A549 (cell line): ENCODE data around the gene BACE1. TPM values are rescaled to one million over a fixed set of nuclear protein-coding genes. Genes with fewer than 3 reads are reported as not detected.

Source experiments
- ATAC-seq, 2 experiments: fragments of 200-7000 bp in 1 of 2; fragments of >200 bp in 1 of 2; cut with Nextera tagmentation in 1 of 2; cut with Tn5 transposase in 1 of 2; 3 replicates each; pipeline versions ENCODE4 v1.8.0 to v1.9.1; 2018 to 2020; ENCODE audit warnings: mild to moderate bottlenecking in 1 of 2, moderate library complexity in 1 of 2
- CTCF ChIA-PET: fragments of 300-600 bp; sonication (Branson Sonifier 250); formaldehyde crosslinking; extraction: SDS; loops from one replicate; lab custom pipeline; 2021; ENCODE audit warnings: antibody characterized with exemption, inconsistent platforms; lab: Yijun Ruan, JAX
- POLR2A ChIA-PET: fragments of 350-600 bp; formaldehyde crosslinking; extraction: SDS; loops from one replicate; lab custom pipeline; 2021; ENCODE audit warnings: antibody characterized with exemption, inconsistent platforms; lab: Yijun Ruan, JAX
- DNase-seq, 2 experiments: peaks; one replicate each; pipeline versions ENCODE4 v3.0.0 to v3.0.0-alpha.2; 2011 to 2016; ENCODE audit warnings: low read depth in 1 of 2, low spot score in 1 of 2
- FAIRE-seq: peaks from 2 replicates; lab custom pipeline; 2011; peaks lifted over from hg19 to GRCh38; lab: Jason Lieb, UNC
- H3K27ac ChIP-seq, 2 experiments: fragments of >200 bp; sonication (Bioruptor Twin); formaldehyde crosslinking; 3 replicates each; pipeline ENCODE4 v1.5.1; 2016 to 2017
- H3K4me1 ChIP-seq: fragments of >200 bp; sonication (Bioruptor Twin); formaldehyde crosslinking; 3 replicates; pipeline ENCODE4 v1.6.1; 2016
- H3K4me2 ChIP-seq: fragments of >200 bp; sonication (Bioruptor Twin); formaldehyde crosslinking; 3 replicates; pipeline ENCODE4 v1.6.1; 2016
- H3K4me3 ChIP-seq: fragments of >200 bp; sonication (Bioruptor Twin); formaldehyde crosslinking; 3 replicates; pipeline ENCODE4 v1.5.1; 2016
- H3K9me3 ChIP-seq: fragments of >200 bp; sonication (Bioruptor Twin); formaldehyde crosslinking; 3 replicates; pipeline ENCODE4 v1.6.1; 2016
- ATOH8 ChIP-seq: fragments of 250-450 bp; sonication (Bioruptor Pico); IDR thresholded peaks from 2 replicates; pipeline ENCODE4 v1.5.0; 2020; ENCODE audit warnings: low read depth, mild to moderate bottlenecking, moderate library complexity
- CBX8 ChIP-seq: fragments of 200-600 bp; sonication (generic); IDR thresholded peaks from 2 replicates; pipeline ENCODE4 v1.6.1; 2016
- EHF ChIP-seq: fragments of 250-450 bp; sonication (Bioruptor Pico); IDR thresholded peaks from 2 replicates; pipeline ENCODE4 v1.5.0; 2020; ENCODE audit warnings: mild to moderate bottlenecking
- HES2 ChIP-seq: fragments of >200 bp; sonication (Bioruptor Twin); formaldehyde crosslinking; IDR thresholded peaks from 2 replicates; pipeline ENCODE4 v1.6.1; 2016
- HEYL ChIP-seq: fragments of 250-450 bp; sonication (Bioruptor Pico); IDR thresholded peaks from 2 replicates; pipeline ENCODE4 v1.8.0; 2021; ENCODE audit warnings: mild to moderate bottlenecking, moderate library complexity
- JUN ChIP-seq, 2 experiments: fragments of >200 bp; sonication (Bioruptor Twin); formaldehyde crosslinking; IDR thresholded peaks; 2 replicates in 1 of 2; 3 replicates in 1 of 2; pipeline ENCODE4 v1.6.1; 2016 to 2017
- MAFK ChIP-seq: fragments of 450-650 bp; IDR thresholded peaks from 2 replicates; pipeline ENCODE4 v1.6.1; 2014; ENCODE audit not compliant: partially characterized antibody
- MAZ ChIP-seq: fragments of 150-350 bp; IDR thresholded peaks from 2 replicates; pipeline ENCODE4 v1.6.1; 2014; ENCODE audit warnings: antibody characterized with exemption, low read depth, low read length, borderline replicate concordance
- NPAS2 ChIP-seq: fragments of 250-450 bp; sonication (Bioruptor Pico); IDR thresholded peaks from 2 replicates; pipeline ENCODE4 v1.8.0; 2022; ENCODE audit warnings: mild to moderate bottlenecking, moderate library complexity, borderline replicate concordance
- RAD21 ChIP-seq, 2 experiments: fragments of >200 bp in 1 of 2; sonication (Bioruptor Twin) in 1 of 2; formaldehyde crosslinking in 1 of 2; IDR thresholded peaks in 1 of 2; conservative IDR thresholded peaks in 1 of 2; 2 replicates in 1 of 2; 3 replicates in 1 of 2; pipeline ENCODE4 v1.6.1; 2012 to 2018; ENCODE audit warnings: inconsistent platforms in 1 of 2
- RARB ChIP-seq: fragments of 250-450 bp; sonication (Bioruptor Pico); IDR thresholded peaks from 2 replicates; pipeline ENCODE4 v1.8.0; 2021; ENCODE audit warnings: mild to moderate bottlenecking, moderate library complexity
- SREBF2 ChIP-seq: fragments of 450-650 bp; IDR thresholded peaks from 2 replicates; pipeline ENCODE4 v1.6.1; 2014; ENCODE audit warnings: mild to moderate bottlenecking, moderate library complexity
- TP53 ChIP-seq: fragments of 250-450 bp; sonication (Bioruptor Pico); IDR thresholded peaks from 2 replicates; pipeline ENCODE4 v1.5.0; 2021; ENCODE audit warnings: mild to moderate bottlenecking, moderate library complexity
- ZNF302 ChIP-seq: fragments of 250-450 bp; sonication (Bioruptor Pico); IDR thresholded peaks from 2 replicates; pipeline ENCODE4 v1.9.0; 2021; ENCODE audit warnings: inconsistent platforms, mild to moderate bottlenecking, moderate library complexity
- WGBS: methylation state at CpG from one replicate; pipeline ENCODE4 v1.1.6; 2017; ENCODE audit errors: missing lambda C conversion rate; 5-methylcytosine and 5-hydroxymethylcytosine counted together
- polyA plus RNA-seq, 4 experiments: library from polyadenylated mRNA; depleted of rRNA in 3 of 4; stranded (reverse); fragments of >200 nt; fragmentation: RNase III in 1 of 4; extraction: RNeasy Plus Mini Kit Qiagen cat#74134 plus additional on column Dnase treatment in 1 of 4; gene quantifications; 2 replicates in 3 of 4; 3 replicates in 1 of 4; pipeline ENCODE4 v1.2.3, GENCODE V29; 2011 to 2017
- TF ChIP-seq, protein P1 (sequence below): IDR thresholded peaks from 2 replicates; pipeline ENCODE4 v1.6.1; 2012
- TF ChIP-seq, protein P2 (sequence below): fragments of 250-450 bp; sonication (Bioruptor Pico); IDR thresholded peaks from 2 replicates; pipeline ENCODE4 v1.5.0; 2021; ENCODE audit warnings: mild to moderate bottlenecking, moderate library complexity, borderline replicate concordance
- TF ChIP-seq, protein P3 (sequence below): fragments of 200-600 bp; sonication (generic); IDR thresholded peaks from 2 replicates; pipeline ENCODE4 v1.6.1; 2016; ENCODE audit warnings: antibody characterized with exemption, mild to moderate bottlenecking, moderate library complexity
- TF ChIP-seq, protein P4 (sequence below): IDR thresholded peaks from 2 replicates; pipeline ENCODE4 v1.6.1; 2012; ENCODE audit warnings: low read depth, borderline replicate concordance

BACE1 gene
- polyA plus RNA-seq, 2 of the 4 experiments (the other 2 are of a cell fraction), result 6.1 to 7.8 TPM

DNA sequence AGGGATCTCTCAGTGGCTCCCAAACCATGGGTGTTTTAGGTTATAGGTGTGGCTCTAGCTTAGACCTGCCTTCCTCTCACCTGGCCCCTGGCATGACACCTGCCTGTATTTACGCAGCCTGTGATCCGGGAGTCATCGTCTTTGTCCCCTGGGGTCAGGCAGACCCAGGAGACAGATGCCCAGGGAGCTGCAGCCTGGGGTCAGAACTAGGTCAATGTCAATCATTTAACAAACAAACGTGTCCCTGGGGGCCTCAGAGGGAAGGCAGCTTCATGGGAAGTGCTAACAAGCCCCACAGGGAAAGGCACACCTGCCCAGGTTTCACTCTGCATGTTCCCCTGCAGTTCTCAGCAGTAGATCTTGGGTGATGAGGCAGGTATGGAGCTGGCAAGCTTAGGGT lies 13.0 kb downstream of the BACE1 start:
- no peak for FAIRE-seq
- 89% methylated on average over 3 of the region's 4 CpGs for WGBS
- Histone ChIP-seq H3K4me2 (no peak overlapping the region), H3K4me1 (peaks cover 6% of the 10 kb centered on the region; the same call in 1 of the 3 replicates), H3K9me3 (no peaks in the 10 kb centered on the region), H3K27ac (no peak overlapping the region), H3K4me3 (no peak overlapping the region)
- no peak for TF ChIP-seq MAFK
- TF ChIP-seq, protein P1, sequence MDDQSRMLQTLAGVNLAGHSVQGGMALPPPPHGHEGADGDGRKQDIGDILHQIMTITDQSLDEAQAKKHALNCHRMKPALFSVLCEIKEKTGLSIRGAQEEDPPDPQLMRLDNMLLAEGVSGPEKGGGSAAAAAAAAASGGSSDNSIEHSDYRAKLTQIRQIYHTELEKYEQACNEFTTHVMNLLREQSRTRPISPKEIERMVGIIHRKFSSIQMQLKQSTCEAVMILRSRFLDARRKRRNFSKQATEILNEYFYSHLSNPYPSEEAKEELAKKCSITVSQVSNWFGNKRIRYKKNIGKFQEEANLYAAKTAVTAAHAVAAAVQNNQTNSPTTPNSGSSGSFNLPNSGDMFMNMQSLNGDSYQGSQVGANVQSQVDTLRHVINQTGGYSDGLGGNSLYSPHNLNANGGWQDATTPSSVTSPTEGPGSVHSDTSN, result no peak
- TF ChIP-seq, protein P2, sequence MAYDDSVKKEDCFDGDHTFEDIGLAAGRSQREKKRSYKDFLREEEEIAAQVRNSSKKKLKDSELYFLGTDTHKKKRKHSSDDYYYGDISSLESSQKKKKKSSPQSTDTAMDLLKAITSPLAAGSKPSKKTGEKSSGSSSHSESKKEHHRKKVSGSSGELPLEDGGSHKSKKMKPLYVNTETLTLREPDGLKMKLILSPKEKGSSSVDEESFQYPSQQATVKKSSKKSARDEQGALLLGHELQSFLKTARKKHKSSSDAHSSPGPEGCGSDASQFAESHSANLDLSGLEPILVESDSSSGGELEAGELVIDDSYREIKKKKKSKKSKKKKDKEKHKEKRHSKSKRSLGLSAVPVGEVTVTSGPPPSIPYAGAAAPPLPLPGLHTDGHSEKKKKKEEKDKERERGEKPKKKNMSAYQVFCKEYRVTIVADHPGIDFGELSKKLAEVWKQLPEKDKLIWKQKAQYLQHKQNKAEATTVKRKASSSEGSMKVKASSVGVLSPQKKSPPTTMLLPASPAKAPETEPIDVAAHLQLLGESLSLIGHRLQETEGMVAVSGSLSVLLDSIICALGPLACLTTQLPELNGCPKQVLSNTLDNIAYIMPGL (CRISPR knock-in tag), result no peak
- no peak for ATAC-seq
- CTCF ChIA-PET, result interaction anchor here (0.6 to 1.4 kb wide), 4 partner anchors 12 to 57 kb away, joined by 3 to 4 read pairs (median 3); partner anchors contain the start of genes BACE1 and BACE1-AS
- POLR2A ChIA-PET, result no interaction called here
- no peak for DNase-seq

DNA sequence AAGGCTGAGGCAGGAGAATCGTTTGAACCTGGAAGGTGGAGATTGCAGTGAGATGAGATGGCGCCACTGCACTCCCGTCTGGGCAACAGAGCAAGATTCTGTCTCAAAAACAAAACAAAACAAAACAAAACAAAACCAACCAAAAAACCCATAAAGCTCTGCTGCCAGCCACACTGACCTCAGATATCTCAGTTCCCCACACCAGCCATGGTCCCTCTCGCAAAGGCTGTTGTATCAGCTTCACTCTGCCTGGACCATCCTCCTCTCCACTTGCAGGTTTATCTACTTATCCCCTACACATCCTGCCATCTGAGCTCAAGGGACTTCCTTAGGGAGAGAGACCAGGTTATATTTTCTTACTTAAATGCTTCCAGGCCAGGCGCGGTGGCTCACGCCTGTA lies 13.8 kb downstream of the BACE1 start:
- FAIRE-seq (no peak), DNase-seq (no peak), ATAC-seq (no peak)
- POLR2A ChIA-PET, result no interaction called here
- H3K27ac ChIP-seq, result no peak overlapping the region
- TF ChIP-seq MAZ, result no peak
- TF ChIP-seq CBX8, result no peak
- TF ChIP-seq, protein P2 (CRISPR knock-in tag), result no peak
- TF ChIP-seq RARB (CRISPR knock-in tag), result no peak
- no peak for TF ChIP-seq SREBF2
- TF ChIP-seq HES2, result no peak
- no peak for TF ChIP-seq TP53
- TF ChIP-seq ZNF302, result no peak
- TF ChIP-seq EHF (CRISPR knock-in tag), result no peak
- 90% methylated on average over 7 of the region's 7 CpGs for WGBS
- peaks cover 6% of the 10 kb centered on the region; the same call in 1 of the 3 replicates for H3K4me1 ChIP-seq
- H3K9me3 ChIP-seq, result no peaks in the 10 kb centered on the region
- CTCF ChIA-PET, result interaction anchor here (1.4 kb wide), 1 partner anchor 12 kb away, joined by 3 read pairs; the partner anchor contains the start of gene BACE1-AS
- H3K4me3 ChIP-seq, result no peak overlapping the region
- no peak overlapping the region for H3K4me2 ChIP-seq

- WGBS, result 93% methylated on average over 5 of the region's 5 CpGs
- POLR2A ChIA-PET, result no interaction called here
- Histone ChIP-seq H3K4me3 (no peak overlapping the region), H3K4me2 (no peak overlapping the region), H3K4me1 (peaks cover 6% of the 10 kb centered on the region; the same call in 1 of the 3 replicates), H3K9me3 (no peaks in the 10 kb centered on the region), H3K27ac (no peak overlapping the region)
- DNase-seq (no peak), ATAC-seq (no peak), FAIRE-seq (no peak)
- TF ChIP-seq RAD21 (conservative IDR thresholded peaks at IDR 0.05 in 1 of 2, IDR thresholded peaks at IDR 0.05 in 1 of 2) (no peak), NPAS2 (no peak), JUN (IDR thresholded peaks at IDR 0.05) (no peak), MAZ (no peak), ATOH8 (no peak), HES2 (no peak), HEYL (CRISPR knock-in tag) (no peak)
- TF ChIP-seq, protein P3, sequence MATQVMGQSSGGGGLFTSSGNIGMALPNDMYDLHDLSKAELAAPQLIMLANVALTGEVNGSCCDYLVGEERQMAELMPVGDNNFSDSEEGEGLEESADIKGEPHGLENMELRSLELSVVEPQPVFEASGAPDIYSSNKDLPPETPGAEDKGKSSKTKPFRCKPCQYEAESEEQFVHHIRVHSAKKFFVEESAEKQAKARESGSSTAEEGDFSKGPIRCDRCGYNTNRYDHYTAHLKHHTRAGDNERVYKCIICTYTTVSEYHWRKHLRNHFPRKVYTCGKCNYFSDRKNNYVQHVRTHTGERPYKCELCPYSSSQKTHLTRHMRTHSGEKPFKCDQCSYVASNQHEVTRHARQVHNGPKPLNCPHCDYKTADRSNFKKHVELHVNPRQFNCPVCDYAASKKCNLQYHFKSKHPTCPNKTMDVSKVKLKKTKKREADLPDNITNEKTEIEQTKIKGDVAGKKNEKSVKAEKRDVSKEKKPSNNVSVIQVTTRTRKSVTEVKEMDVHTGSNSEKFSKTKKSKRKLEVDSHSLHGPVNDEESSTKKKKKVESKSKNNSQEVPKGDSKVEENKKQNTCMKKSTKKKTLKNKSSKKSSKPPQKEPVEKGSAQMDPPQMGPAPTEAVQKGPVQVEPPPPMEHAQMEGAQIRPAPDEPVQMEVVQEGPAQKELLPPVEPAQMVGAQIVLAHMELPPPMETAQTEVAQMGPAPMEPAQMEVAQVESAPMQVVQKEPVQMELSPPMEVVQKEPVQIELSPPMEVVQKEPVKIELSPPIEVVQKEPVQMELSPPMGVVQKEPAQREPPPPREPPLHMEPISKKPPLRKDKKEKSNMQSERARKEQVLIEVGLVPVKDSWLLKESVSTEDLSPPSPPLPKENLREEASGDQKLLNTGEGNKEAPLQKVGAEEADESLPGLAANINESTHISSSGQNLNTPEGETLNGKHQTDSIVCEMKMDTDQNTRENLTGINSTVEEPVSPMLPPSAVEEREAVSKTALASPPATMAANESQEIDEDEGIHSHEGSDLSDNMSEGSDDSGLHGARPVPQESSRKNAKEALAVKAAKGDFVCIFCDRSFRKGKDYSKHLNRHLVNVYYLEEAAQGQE, result no peak
- TF ChIP-seq, protein P4, sequence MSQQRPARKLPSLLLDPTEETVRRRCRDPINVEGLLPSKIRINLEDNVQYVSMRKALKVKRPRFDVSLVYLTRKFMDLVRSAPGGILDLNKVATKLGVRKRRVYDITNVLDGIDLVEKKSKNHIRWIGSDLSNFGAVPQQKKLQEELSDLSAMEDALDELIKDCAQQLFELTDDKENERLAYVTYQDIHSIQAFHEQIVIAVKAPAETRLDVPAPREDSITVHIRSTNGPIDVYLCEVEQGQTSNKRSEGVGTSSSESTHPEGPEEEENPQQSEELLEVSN, result no peak
- CTCF ChIA-PET, result no interaction called here
These were observed 15.3 kb downstream of the BACE1 start for GRCh38 chr11:117300773-117301172.
